Iris pigment epithelial cell (primary cell): ENCODE results near the gene CASP2.
A peak's percentile ranks its signal among the peaks of the same experiment; 100 is the strongest.

Experiments used
- DNase-seq: peaks from one replicate; pipeline ENCODE4 v3.0.0-alpha.2; 2011; ENCODE audit warnings: low read depth

CASP2 gene

DNA sequence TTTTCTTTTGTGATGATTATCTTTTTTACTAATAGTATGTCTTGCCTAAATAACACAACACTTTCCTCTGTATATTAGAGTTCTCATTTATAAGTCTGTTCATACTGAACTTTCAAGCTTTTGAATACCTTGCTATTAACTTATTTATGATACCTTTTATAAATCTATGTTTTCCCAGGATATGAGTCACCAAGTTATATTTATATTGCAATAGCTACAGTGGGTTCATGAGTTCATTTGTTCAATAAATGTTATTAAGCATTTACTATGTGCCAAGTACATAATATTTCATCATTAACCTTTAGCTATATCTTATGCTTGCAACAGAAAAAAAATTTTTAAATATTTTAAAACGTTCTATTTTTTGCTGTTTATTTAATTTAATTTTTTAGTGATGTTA, 46.1 kb downstream of the CASP2 start:
- DNase-seq, result peak; percentile 51

DNA sequence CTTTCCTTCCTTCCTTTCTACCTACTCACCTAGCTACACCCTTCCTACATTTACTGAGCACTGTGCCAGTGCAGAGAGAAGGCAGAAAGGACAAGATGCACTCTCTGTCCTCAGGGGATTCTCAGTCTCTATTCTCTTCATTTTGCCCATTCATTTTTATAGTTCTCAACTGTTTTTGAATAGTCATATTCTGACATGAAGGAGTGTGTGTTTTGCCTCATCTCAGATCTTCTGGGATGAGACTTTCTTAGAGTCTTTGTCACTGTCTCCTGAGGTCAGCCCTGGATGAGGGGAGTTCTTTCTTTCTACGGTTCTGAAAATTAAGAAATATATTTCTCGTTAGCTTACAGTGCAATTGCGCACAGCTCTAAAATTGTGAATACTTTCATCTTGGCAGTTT, 49.1 kb downstream of the CASP2 start:
- no peak for DNase-seq

DNA sequence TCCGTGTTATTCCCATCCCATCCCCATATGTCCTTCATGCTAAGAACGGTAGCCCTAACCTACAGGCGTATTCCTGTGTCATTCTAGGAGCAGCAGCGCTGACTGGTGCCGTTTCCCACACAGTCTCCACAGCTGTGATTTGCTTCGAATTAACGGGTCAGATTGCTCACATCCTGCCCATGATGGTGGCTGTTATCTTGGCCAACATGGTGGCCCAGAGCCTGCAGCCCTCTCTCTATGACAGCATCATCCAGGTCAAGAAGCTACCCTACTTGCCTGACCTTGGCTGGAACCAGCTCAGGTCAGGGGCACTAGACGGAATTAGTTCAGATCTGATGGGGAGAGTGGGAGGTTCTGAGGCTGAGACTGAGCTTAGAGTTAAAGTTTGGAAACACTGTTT, 53.7 kb downstream of the CASP2 start:
- no peak for DNase-seq

DNA sequence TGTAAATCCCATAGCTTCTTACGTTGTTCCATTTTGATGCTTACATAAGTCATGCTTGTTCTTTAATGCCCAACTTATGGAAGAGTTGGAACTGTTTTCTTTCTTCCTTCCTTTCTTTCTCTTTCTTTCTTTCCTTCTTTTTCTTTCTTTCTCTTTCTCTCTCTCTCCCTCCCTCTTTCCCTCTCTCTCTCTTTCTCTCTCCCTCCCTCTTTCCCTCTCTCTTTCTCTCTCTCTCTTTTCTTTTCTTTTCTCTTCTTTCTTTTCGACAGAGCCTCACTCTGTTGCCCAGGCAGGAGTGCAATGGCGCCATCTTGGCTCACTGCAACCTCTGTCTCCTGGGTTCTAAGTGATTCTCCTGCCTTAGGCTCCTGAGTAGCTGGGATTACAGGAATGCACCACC, 55.4 kb downstream of the CASP2 start:
- DNase-seq, result no peak

DNA sequence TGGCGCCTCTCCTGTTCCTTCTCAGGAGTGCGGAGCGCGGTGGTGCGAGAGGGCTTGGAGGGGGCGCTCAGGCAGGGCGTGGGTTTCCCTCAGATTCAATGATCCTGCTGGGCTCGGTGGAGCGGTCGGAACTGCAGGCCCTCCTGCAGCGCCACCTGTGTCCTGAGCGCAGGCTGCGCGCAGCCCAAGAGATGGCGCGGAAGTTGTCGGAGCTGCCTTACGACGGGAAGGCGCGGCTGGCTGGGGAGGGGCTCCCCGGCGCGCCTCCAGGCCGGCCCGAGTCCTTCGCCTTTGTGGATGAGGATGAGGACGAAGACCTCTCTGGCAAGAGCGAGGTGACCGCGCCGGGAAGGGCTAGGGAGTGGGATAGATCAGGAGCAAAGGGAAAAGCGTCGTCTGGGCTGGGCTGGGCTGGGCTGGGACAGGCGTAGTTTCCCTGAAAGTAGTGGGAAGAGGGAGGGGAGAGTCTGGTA, 57.3 kb downstream of the CASP2 start:
- DNase-seq, result peak; percentile 55

DNA sequence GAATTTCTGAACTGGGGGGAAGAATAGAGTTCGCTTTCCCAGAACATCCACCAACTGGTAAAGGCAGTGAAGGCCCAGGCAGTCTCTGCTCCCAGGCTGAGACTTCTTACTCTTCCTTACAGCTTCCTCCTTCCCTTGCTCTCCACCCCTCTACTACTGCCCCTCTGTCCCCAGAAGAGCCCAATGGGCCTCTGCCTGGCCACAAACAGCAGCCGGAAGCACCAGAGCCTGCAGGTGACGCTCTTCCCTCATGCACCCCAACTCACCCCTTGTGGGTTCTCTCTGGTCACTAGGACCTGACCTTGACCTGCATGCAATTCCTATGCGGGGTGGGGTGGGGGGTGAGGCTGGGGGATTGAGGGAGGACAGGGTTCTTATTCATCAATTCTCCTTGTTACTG, 57.9 kb downstream of the CASP2 start:
- DNase-seq, result no peak

DNA sequence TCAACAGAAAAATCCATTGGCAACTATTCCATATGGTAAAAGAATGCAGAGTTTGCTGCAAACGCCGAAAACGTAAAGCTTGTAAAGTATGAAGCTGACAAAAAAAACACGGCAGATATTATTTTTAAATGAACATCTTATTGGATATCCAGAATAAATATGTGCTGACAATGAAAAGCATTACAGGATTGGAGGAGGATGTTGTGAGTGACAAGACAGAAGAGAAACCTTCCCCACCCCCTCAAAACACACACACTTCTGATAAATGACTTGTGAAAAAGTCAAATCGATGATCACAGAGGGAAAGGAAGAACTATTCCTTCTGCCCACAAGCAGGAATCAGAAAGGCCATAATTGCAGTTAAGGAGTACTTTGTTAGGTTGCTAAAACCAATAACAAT, 59.8 kb downstream of the CASP2 start:
- DNase-seq, result no peak

DNA sequence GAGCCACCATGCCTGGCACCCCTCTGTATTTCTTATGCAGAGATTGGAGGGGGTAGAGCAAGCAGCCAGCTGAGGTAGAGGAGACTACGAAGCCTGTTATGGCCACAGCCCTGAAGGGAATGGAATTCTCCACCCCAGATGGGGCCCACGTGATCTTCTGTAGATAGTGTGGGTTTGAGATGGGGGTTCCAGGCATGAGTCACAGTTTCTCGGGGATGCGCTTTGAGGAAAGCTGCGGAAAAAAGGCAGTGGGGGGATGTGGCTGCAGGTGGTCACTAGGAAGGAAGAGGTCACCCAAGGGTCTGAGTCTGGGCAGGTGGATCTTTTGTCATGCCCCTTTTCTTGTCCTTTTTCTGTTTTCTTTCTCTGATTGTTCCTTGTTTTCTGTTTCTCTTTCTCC, 62.9 kb downstream of the CASP2 start:
- DNase-seq, result peak; percentile 17

DNA sequence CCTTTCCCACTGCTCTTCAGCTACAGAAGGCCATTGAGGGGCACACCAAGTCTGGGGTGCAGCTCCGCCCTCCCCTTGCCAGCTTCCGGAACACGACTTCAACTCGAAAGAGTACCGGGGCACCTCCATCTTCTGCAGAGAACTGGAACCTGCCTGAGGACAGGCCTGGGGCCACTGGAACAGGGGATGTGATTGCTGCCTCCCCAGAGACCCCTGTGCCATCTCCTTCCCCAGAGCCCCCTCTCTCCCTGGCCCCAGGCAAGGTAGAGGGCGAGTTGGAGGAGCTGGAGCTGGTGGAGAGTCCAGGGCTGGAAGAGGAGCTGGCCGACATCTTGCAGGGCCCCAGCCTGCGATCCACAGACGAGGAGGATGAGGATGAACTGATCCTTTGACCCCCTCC, 63.4 kb downstream of the CASP2 start:
- DNase-seq, result no peak

DNA sequence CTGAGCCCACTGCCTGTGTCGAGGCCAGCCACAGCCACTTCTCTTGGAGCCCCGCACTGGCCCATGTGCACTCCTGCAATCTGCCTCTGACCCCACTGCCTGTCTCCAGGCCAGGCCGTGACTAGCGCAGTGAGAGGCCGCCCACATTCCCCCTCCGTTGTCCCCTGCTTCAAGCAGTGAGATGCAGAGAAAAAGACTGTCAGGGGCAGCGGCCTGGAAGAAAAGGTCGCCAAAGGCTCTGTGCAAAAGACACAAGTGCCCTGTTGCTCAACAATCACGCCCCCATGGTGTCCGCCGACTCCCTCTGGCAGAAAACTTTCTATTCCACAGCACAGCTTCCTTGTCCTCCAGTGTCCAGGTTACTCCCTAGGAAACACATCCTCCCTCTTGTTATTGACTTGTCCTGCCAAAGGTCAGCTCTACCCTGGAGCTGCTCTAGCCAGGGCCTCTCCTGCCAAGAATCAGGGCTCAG, 64.4 kb downstream of the CASP2 start:
- no peak for DNase-seq

DNA sequence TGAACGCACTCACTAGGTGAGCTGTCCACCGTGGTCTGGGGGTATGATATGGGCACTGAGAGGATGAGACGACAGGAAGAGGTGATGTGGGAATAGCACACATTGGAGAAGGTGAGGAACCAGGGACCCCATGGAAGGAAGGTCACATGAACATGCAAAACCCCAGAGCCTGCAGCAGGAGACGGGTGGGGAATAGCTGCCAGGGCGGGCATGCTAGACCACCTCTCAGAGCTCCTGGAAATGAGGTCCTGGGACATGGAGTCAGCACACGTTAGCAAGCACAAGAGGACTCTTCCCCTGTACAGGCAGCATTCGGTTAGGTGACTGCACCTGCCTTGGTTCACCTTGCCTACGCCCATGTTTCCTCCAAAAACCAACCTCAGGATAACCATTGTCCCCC, 66.2 kb downstream of the CASP2 start:
- no peak for DNase-seq

DNA sequence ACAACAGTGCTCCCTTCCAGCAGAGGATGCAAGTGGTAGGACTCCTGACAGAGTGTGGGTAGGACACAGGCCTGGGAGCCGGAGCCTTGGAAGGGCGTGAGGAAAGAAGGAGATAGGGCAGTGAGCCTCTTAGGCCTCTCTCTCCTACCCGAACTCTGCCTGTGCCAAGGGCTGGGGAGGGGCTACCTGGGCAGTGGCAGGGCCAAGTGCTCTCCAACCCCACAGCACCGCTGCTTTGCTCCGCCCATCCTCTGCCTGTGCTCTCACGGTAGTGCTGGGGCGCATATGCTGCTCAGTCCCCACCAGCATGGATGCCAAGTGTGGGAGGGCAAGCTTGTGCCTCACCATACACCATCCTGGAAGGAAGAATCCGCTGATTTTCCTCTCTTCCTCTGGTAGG, 66.8 kb downstream of the CASP2 start:
- DNase-seq, result no peak

DNA sequence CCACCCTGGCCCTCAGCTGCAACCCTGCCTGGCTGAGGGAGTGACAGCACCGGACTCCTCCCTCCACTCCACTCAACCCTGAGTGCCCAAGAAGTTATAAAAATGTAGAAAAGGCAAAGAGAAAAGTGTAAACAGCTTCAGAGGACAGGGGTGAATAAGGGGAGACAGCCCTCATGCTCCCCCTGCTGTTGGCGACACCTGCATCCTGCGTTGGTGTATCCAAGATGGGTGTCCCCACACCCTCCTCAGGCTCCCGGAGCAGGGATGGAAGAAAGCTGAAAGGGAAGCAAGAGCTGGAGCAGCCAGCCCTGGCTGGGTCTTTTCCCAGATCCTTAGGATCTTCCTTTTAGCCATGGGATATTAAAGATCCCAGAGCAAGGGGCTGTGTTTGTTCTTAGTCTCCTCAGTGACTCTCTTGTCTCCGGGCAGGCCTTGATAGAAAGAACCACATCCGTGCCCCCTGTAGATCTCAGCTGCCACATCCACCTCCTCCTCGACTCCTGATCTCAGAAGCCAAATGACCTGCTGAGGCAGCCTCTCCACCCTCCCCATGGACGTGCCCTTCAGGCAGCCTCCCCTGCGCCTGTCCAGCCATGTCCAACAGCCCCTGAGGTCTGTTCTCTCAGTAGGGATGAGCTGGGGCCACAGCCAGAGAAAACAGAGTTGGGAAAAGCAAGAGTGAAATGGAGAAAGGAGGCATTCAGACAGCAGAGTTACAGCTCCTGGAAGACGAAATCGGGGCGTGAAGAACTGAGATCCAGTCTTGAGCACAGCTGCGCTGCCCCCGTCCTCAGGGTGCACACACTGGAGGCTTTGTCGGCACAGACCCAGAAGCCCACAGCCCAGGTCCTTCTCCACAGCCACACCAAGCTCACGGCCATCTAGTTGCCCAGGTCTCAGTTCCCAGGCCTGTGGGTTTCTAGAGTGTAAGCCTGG, 67.6 kb downstream of the CASP2 start:
- DNase-seq, result no peak

DNA sequence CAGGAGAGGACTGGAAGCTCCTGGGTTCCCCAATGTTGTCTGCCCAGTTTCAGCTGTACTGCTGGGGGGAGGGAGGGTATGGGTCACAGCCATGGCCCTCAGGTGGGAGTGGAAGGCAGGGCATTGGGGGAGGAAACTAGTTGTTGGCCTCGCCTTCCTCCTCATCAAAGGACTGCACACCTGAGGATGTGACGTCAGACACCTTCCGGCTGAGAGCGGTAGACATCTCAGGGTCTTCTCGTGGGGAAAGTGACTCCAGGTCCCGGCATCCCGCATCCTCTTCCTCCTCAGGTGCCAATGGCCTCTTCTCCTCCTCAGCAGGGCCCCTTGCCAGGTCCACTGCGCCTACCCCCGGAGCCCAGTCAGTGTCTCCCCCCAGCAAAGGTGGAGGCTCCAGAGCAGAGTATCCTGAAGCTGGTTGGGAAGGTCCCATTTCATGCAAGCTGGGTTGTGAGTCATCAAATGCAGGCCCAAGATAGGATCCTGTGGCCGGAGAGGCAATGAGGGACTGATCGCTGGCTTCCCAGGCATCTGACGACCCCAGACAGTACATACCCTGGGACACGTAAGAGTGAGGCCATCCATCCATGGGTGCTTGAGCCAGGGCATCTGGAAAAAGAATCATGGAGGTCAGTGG, 68.4 kb downstream of the CASP2 start:
- no peak for DNase-seq
